ENCODE data around the gene SPIN2B. TPM values are rescaled to one million over a fixed set of nuclear protein-coding genes. Genes with fewer than 3 reads are reported as not detected.
A peak's percentile ranks its signal among the peaks of the same experiment; 100 is the strongest.

The SPIN2B gene
- total and polyA plus RNA-seq, 2 experiments from 2014 or later: 6.8 to 15.0 TPM

DNA sequence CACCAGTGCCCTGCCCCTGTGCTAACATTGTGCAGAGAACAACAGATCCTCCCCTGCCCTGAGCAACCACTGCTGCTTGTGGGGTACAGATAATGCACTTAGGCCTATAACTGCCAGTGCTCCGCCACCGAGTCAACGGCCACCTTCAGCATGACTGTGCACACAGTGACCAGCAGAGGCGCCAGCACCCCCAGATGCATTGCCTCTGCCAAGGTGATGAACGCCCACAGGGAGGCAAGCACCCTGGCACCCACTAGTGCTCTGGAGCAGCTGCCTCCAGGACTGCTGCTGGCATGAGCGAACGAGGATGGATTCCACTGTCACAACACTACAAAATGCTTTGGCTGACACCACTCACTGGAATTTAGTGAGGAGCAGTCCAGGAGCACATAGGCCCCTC, 38.2 kb downstream of the SPIN2B start:
- no peak for DNase-seq
- no peaks in the 10 kb centered on the region for H3K4me1 ChIP-seq (ENCODE audit: insufficient read depth)
- H3K9me2 ChIP-seq (ENCODE audit: insufficient read depth): no peaks in the 10 kb centered on the region
- no peak overlapping the region for H3K9ac ChIP-seq
- H2AFZ ChIP-seq: no peak overlapping the region
- H3K36me3 ChIP-seq (ENCODE audit: low read depth): no peaks in the 10 kb centered on the region
- no peaks in the 10 kb centered on the region for H4K20me1 ChIP-seq (ENCODE audit: insufficient read depth)
- 96 to 100% methylated on average over 7 of the region's 7 CpGs for WGBS, 2 experiments (ENCODE audit: low coverage in 1 of 2, low lambda C conversion rate in 2 of 2, missing lambda C conversion rate in 2 of 2)
- H3F3A ChIP-seq (ENCODE audit: insufficient read depth): no peaks in the 10 kb centered on the region
- no peak overlapping the region for H3K4me2 ChIP-seq (ENCODE audit: unreplicated experiment)
- H3K79me2 ChIP-seq (ENCODE audit: insufficient read depth): no peaks in the 10 kb centered on the region
- H3K27ac ChIP-seq: no peak overlapping the region
- H3K4me3 ChIP-seq: no peak overlapping the region
- H3K9me3 ChIP-seq (ENCODE audit: low read depth): no peaks in the 10 kb centered on the region
- in situ Hi-C loops (cut with MboI): no loop called here
- TF ChIP-seq EZH2phosphoT487 (IDR thresholded peaks at IDR 0.05; ENCODE audit: insufficient read depth, low read depth) (no peak), EZH2 (IDR thresholded peaks at IDR 0.05; ENCODE audit: insufficient read depth, poor library complexity, severe bottlenecking) (no peak)
- H3K27me3 ChIP-seq (replicated peaks; ENCODE audit: insufficient read depth): no peaks in the 10 kb centered on the region

DNA sequence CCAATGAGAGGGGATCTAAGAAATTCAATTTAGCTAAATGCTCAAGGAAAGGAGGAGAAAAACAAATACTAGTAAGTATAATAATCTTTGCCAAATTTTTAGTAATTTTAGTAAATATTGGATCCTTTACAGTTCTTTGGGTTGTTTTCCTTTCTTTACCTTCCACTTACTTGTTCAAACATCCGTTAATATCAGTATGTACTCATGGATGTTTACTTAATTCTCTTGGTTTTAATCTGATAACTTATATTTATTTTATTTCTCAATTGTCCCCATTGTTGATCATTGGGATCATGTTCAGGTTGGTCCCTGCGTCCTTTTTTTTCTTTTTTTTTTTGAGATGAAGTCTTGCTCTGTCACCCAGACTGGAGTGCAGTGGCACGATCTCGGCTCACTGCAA, 46.9 kb downstream of the SPIN2B start:
- Histone ChIP-seq H3K9ac (no peak overlapping the region), H3K4me1 (ENCODE audit: insufficient read depth) (no peaks in the 10 kb centered on the region), H3K27ac (no peak overlapping the region), H3K4me3 (no peak overlapping the region), H3K79me2 (ENCODE audit: insufficient read depth) (no peaks in the 10 kb centered on the region), H3K9me2 (ENCODE audit: insufficient read depth) (no peaks in the 10 kb centered on the region), H3K36me3 (ENCODE audit: low read depth) (no peaks in the 10 kb centered on the region), H3F3A (ENCODE audit: insufficient read depth) (no peaks in the 10 kb centered on the region), H3K9me3 (ENCODE audit: low read depth) (no peaks in the 10 kb centered on the region), H4K20me1 (ENCODE audit: insufficient read depth) (no peaks in the 10 kb centered on the region), H3K27me3 (replicated peaks; ENCODE audit: insufficient read depth) (no peaks in the 10 kb centered on the region), H2AFZ (no peak overlapping the region), H3K4me2 (ENCODE audit: unreplicated experiment) (no peak overlapping the region)
- TF ChIP-seq EZH2 (IDR thresholded peaks at IDR 0.05; ENCODE audit: insufficient read depth, poor library complexity, severe bottlenecking) (no peak), EZH2phosphoT487 (IDR thresholded peaks at IDR 0.05; ENCODE audit: insufficient read depth, low read depth) (no peak)
- 99 to 100% methylated on average over 4 of the region's 4 CpGs for WGBS, 2 experiments (ENCODE audit: low coverage in 1 of 2, low lambda C conversion rate in 2 of 2, missing lambda C conversion rate in 2 of 2)
- in situ Hi-C loops (cut with MboI): no loop called here
- no peak for DNase-seq

DNA sequence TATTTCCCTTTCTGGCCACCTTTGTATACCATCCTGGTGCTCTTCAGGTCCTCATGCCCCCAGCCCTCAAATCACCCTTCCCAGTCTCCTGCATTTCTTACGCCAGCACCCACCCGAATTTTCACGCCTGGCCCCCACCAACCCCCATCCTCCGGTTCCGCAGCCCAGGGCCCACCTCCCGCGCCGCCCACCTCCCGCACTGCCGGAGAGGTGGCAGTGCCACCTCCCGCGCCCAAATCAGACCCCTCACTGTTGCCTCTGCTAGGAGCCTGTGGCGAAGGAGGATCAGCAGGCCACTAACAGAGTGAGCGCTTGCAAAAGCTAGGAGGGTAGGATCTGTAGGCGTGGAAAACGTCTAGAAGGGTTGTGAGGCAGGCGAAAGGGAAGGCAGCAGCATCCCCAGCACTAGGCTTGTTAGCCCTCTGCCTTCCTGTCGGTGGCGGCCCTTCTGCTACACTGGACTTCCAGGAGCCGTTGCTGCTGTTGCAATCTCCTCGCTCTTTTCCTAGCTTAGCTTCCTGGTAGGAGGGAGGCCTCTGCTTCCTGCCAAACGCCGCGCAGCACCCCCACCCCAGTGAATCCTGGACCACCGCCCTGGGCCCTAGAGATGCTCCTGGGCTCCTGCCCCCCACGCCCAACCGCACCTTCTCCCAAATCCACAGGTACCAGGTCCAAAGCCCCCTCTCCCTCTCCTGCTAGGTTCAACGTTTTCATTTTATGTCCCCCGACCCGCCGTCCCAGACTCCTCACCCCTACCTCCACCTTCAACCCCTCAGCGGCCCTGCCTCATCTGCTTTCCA, 51.0 kb downstream of the SPIN2B start:
- Histone ChIP-seq H3K4me3 (no peak overlapping the region), H3K27me3 (replicated peaks; ENCODE audit: insufficient read depth) (no peaks in the 10 kb centered on the region), H3K79me2 (ENCODE audit: insufficient read depth) (no peaks in the 10 kb centered on the region), H3K4me1 (ENCODE audit: insufficient read depth) (no peaks in the 10 kb centered on the region), H3K9me3 (ENCODE audit: low read depth) (no peaks in the 10 kb centered on the region), H3K9ac (no peak overlapping the region), H3K27ac (no peak overlapping the region), H2AFZ (no peak overlapping the region), H3F3A (ENCODE audit: insufficient read depth) (no peaks in the 10 kb centered on the region), H4K20me1 (ENCODE audit: insufficient read depth) (no peaks in the 10 kb centered on the region), H3K4me2 (ENCODE audit: unreplicated experiment) (no peak overlapping the region), H3K36me3 (ENCODE audit: low read depth) (no peaks in the 10 kb centered on the region), H3K9me2 (ENCODE audit: insufficient read depth) (no peaks in the 10 kb centered on the region)
- DNase-seq: peak; percentile 0
- in situ Hi-C loops (cut with MboI): no loop called here
- TF ChIP-seq EZH2phosphoT487 (IDR thresholded peaks at IDR 0.05; ENCODE audit: insufficient read depth, low read depth): no peak
- 37 to 43% methylated on average over 17 to 27 of the region's 32 CpGs for WGBS, 2 experiments (ENCODE audit: low coverage in 1 of 2, low lambda C conversion rate in 2 of 2, missing lambda C conversion rate in 2 of 2)

Other genes with a start within 250 kb of the SPIN2B start
- 7.2 and 9.1 TPM in 2 replicates for gene SPIN3, start 126.0 kb downstream of the SPIN2B start, total RNA-seq (2014; rRNA removed; shearing (Covaris generic))
- gene SPIN3, start 126.0 kb downstream of the SPIN2B start, polyA plus RNA-seq (2016; fragmentation: Nextera tagmentation; extraction: Ambion mirVana): 8.8 and 10.1 TPM in 2 replicates
- gene SPIN2A, start 15.8 kb upstream of the SPIN2B start, total RNA-seq (2014; rRNA removed; shearing (Covaris generic)): not detected in 2 replicates
- 0.30 and 0.59 TPM in 2 replicates for gene SPIN2A, start 15.8 kb upstream of the SPIN2B start, polyA plus RNA-seq (2016; fragmentation: Nextera tagmentation; extraction: Ambion mirVana)
- 0.11 TPM in 1 of 2 replicates, not detected in the other for gene FAAH2, start 165.2 kb upstream of the SPIN2B start, total RNA-seq (2014; rRNA removed; shearing (Covaris generic))
- 0.16 TPM in 1 of 2 replicates, not detected in the other for gene FAAH2, start 165.2 kb upstream of the SPIN2B start, polyA plus RNA-seq (2016; fragmentation: Nextera tagmentation; extraction: Ambion mirVana)